ENCODE results near the gene PDC.

GRCh38 chr1:186482661-186483255 is 21.8 kb upstream of the PDC start:
- TF ChIP-seq CTCF (IDR thresholded peaks at IDR 0.05) (peak; percentile 62 to 90 (median 81)), POLR2A (IDR thresholded peaks at IDR 0.05) (no peak)

Measured in heart left ventricle (tissue), 13 donors.